GM21619 (cell line): ENCODE results near the gene TCTN1.
"Not testable (repeated sequence)": the region's sequence is repeated elsewhere in the genome, so short reads cannot be mapped to it uniquely, and the experiment has no call there.

Experiments used
- ATAC-seq: cut with Tn5 transposase; IDR thresholded peaks from one replicate; pipeline ENCODE4 v1.9.1; 2021; ENCODE audit not compliant: unreplicated experiment

TCTN1 gene

DNA sequence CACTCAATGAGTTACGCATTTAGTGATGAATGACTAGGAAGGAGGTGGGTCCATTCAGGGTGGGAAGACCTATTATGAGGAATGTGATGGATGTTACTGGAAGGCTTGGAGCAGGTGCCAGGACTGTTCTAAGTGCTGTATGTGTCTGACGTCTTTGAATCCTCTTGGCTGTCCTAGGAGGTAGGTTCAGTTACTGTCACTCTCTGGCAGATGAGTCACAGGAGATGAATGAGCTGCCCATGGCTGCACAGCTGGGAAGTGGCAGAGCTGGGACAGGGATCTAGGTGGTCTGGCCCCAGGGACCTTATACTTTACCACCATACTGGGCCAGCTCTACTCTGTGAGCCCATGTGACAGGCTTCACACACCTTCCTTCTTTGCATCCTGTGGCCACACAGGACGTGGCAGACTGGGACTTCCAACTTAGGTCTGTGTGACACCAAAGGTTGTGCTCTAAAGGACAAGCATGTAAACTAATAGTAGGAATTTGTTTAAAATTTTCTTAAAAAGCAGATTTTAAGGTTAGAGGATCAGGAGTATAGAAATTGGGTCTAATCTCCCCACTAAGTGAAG lies 24.0 kb downstream of the TCTN1 start:
- peak; percentile 46 for ATAC-seq

DNA sequence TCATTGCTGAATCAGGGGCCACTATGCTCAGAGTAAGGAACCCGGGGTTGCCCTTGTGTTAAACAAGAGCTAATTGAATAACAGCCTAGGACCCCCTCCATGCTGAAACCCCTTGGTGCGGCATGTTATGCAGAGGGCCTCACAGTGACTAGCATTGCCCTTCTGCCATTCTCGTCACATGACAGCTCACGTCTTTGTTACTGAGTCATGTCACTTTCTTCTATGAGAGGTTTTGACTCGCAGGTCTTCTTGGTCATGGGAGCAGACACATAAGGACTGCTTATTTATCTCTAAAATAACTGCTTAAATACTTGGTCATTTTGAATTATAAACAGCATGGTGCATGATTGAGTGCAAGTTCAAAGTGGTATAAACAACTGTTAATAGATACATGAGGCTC lies 24.9 kb downstream of the TCTN1 start:
- ATAC-seq = no peak

DNA sequence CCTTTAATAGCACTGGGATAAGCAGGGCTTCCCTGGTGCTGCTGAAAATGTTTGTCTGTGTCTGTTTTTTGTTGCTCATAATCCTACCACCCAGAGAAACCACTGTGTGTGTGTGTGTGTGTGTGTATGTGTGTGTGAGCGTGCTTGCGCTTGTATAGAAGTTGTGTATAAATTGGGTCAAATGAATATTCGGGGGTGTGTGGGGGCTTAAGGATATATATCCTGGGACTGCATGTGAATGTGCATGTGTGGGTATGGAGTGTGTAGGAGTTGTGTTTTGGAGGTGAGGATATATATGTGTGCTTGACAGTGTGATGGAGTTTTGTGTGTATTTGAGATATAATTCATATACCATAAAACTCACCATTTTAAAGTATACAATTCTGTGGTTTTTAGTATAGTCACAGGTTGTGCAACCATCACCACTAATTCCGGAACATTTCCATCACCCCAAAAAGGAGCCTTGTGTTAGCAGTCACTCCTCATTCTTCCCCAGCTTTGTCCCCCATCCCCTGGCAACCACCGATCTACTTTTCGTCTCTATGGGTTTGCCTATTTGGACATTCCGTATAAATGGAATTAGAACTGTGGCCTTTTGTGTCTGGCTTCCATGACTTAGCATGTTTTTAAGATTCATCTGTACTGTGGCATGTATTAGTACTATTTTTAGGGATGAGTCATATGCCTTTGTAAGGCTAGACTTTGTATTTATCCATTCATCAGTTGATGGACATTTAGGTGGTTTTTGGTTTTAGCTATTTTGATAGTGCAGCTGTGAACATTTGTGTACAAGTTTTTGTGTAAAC lies 25.6 kb downstream of the TCTN1 start:
- no peak for ATAC-seq

DNA sequence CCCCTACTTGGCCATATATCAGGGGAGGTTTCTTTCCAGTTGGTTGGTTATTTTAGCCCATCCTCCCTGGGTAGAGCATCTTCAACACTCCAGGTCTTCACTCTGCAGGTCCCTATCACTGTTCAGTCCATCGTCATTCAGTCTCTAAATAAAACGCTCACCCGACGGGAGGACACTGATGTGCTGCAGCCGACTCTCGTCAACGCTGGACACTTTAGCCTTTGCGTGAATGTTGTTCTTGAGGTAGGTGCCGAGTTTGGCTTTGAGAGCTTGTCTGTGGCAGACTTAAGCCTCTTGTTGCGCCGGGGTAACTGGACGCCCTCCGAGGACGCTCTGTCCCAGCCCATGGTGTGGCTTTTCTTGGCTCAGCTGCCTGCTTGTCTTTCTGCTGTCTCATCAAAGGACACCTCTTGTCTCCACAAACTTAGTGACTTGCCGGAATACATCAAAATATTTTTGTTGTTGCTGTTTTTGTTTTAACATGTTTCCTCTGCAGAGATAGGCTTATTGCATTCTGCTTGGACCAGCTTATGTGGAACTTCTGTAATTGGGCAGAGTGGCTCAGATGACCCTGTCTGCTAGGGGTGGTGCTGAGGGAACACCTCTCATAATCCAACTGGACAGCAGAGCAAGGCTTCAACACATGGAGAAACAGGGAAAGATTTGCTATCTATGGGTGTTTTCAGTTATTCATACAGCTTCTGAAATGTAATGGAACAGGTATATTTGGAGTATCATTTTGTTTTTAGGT lies 26.5 kb downstream of the TCTN1 start:
- no peak for ATAC-seq

DNA sequence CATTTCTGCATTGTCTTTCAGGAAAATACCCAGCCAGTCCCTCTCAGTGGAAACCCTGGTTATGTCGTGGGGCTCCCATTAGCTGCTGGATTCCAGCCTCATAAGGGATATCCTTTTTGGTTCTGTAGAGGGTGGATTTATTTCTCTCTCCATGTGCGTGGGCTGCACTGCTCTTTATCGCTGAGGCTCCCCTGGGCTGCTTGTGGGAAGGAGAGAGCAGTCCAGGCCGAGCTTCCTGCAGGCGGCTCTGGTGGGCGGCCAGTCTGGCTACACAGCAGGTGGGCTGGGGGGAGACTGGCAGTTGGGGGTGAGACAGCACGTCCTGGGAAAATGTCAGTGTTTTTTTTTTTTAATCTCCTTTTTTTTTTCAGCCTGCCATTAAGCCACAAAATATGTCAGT lies 27.6 kb downstream of the TCTN1 start:
- no peak for ATAC-seq

DNA sequence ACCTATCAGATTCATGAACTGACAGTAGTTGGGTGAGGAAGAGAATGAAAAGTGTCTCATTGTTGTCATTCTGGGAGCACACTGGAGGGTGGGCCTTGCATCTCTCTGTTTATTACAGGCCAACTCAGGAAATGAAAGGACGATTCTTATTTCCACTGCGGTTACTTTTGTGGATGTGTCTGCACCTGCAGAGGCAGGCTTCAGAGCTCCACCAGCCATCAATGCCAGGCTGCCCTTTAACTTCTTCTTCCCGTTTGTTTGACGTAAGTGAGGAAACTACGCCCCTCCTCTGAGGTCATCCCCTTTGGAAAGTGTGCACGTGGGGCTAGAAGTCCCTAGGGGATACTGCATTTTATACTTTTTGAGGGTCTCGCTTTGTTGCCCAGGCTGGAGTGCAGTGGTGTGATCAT lies 33.7 kb downstream of the TCTN1 start:
- peak; percentile 63 for ATAC-seq

DNA sequence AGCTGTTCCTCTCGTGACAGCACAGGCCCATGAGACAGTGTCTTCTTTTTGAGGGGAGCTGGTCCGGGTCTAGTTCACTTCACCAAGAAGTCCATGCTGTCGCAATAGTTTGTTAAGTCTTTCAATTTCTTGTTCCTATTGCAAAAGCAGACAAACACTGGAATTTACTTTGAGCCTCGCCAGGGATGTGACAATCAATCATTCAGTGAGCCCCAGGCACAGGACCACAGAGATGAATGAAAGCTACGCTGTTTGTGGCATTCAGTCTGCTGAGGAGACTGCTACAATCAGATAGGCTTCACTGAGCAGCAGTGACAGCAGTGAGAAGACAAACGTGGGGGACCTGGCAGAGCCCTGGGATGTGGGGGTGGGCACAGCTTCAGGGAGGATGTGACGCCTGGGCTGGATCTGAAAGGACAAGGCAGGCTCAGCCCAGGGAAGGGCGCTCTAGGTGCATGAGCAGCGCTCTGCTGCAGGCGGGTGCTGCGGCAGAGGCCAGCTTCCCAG lies 35.5 kb downstream of the TCTN1 start:
- ATAC-seq = no peak

DNA sequence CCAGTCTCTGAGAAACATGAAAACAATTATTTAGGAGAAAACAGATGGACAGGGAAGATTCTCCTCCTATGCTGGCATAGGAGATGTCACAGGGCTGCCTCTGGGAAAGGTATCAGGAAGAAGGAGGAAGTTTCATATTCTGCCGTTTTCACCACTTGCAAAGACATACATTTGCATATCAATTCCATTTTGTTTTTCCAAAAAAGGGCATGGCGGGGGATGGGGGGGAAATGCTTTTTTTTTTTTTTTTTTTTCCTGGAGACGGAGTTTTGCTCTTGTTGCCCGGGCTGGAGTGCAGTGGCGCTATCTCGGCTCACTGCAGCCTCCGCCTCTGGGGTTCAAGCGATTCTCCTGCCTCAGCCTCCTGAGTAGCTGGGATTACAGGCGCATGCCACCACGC lies 40.3 kb downstream of the TCTN1 start:
- ATAC-seq = not testable (repeated sequence)

DNA sequence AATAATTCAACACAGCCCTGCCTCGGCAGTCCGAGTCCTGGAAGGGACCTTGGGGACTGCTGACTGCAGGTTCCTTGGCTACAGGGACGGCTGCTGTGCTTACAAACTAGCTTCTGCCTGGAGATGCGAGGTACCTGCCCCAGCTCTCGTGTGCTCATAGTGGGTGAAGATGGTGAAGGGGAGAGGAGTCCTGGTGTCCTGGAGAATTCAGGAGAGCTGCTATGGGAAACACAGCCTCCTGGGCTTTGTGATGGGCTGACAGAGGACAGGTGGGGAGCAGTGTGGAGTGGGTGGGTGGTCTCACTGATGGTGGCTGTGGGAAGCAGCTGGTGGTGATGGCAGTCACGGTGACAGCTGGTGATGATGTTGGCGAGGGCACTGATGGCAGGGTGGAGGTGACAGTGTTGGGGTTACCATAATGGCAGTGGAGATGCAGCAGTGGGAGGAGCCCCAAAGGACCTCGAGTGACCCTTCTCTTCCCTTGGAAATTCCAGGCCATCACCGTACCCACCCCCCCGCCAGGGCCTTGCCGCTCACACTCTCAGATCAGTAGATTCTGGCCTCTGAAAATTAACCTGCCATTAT lies 42.2 kb downstream of the TCTN1 start:
- ATAC-seq = no peak

DNA sequence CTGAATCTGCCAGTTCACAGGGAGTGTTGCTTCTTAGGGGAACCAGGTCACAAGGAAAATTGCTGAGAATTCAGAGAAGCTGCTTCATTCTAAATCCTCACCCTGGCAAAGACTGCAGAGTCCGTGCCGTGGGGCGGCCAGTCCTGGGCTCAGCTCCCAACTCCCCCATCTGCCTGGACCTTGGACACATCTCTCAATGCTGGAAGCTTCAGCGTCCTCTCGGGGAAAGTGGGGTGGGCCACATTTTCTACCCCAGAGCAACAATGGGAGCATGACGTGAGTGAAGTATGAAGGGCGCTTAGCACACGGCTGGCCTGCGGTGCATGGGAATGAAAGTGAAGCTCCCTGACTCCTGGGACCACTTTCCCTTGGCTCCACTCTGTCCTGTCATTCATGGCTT lies 43.8 kb downstream of the TCTN1 start:
- ATAC-seq = no peak

DNA sequence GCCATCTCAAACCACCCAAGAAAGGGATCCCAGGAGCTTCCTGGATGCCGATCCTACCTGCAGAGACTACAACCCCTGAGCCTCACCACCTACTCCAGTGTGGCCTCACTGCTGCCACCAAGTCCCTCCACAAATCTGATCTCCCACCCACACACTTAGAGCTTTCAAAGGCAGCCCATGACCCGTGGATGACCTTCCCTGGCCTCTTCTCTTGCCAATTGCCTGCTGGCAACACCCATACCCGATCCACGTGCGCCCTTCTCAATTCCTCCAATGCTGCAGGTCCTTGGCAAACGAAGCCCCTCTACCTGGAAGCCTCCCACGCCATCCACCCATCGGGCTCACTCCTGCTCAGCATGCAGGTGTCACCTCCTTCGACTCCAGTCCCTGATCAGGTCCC lies 44.3 kb downstream of the TCTN1 start:
- no peak for ATAC-seq

DNA sequence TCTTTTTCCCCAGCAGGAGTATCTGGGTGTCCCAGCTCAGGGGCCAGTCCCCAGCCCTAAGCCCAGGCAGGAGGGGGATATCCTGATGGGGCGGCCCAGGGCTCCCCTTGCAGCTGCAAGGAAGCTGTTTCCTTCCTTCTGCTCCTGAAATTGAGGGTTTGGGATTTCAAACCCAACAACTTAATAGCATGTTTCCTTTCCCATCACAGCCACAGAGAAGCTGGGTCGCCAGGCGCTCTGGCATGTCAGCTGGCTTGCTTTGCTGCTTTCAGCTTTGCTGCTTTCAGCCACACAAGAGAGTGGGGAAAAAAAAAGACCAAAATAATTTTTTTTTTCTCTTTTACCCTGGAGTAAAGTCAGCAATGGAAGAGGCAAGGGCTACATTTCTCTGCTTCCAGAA lies 44.9 kb downstream of the TCTN1 start:
- no peak for ATAC-seq

DNA sequence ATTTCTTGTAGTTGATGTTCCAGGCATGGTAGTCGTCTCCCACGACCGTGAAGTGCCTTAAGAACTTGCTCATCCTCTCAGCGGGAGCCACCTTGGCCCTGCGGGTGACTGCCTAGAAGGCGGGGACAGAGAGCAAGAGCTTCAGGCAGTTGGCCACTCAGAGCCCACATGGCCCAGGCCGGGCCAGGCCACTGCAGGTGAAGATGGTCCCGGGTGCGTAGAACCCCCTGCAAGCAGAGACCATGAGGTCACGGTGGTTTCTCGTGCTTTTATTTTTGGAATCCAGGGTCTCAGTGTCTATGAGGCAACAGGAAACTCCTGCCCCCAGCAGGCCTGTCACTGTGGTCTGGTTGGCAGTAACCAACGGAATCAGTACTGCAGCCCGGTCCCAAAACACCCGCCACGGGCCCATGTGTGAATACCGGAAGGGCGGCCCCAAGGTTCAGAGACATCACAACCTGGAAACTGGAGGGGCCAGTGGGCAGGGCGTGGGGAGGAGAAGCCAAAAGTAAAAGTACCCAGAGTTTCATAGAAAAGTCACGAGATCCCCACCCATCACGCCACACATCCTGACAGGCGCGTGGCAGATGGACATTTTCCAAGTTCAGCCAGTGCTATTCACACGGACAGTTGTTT lies 47.5 kb downstream of the TCTN1 start:
- peak; percentile 85 for ATAC-seq

DNA sequence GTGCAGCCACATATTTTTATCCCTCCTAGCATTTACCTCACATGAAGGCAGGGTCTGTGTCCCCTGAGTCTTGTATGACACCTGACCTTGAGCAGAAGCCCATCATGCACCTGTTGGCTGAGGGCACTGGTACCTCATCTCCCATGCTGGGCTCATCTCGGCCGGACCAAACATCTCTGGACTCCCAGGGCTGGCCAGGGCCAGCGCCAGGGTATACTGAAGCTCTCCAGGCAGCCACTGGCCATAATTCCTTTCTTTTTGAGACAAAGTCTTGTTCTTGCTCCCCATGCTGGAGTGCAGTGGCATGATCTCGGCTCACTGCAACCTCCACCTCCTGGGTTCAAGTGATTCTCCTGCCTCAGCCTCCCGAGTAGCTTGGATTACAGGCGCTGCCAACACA lies 53.0 kb downstream of the TCTN1 start:
- no peak for ATAC-seq

DNA sequence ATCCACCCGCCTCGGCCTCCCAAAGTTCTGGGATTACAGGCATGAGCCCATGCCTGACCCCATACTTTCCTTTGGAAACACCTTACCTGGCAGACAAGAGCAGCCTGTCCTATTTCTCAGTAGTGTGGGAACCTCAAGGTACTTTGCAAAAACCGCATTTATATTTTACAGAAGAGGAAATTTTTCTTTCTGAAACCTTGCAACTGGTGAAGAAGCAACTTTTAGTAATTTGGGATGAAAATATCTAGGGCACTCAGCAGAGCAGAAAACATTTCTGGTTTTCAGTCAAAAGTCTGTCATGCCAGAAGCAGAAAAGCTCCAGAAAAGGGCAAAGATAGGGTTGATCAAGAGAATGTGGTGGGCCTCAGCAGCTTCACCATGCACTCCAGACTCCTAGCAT lies 53.7 kb downstream of the TCTN1 start:
- ATAC-seq = no peak

DNA sequence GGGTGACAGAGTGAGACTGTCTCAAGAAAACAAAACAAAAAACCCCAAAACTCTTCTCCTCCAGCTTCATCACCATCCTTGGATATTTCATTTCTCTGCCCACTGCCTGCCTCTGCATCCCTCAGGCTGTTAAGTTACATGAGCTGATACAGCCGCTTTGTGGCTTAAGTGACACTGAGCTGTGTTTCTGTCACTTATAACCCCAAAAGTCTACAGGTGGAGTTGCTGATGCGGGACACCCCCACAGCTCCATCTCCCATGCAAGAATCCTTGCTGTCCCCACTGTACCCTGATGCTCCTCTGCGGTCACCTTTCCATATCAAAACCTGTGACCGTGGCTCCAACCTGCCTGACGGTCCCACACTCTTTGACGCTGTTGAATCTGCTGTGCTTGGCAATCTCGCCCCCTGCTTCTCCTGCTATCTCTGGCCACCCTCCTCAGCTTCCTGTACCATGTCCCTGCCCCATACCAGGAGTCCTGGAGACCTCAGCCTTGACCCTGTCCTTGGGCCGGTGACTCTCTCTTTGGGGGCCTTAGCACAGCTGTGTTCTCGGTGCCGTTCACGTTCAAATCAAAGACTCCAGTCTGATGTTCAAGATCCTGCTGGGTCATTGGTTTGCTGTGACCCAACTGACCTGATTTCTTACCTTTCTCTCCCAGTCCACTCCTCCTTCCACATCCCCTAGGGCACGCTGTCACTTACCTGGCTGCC lies 54.7 kb downstream of the TCTN1 start:
- no peak for ATAC-seq

DNA sequence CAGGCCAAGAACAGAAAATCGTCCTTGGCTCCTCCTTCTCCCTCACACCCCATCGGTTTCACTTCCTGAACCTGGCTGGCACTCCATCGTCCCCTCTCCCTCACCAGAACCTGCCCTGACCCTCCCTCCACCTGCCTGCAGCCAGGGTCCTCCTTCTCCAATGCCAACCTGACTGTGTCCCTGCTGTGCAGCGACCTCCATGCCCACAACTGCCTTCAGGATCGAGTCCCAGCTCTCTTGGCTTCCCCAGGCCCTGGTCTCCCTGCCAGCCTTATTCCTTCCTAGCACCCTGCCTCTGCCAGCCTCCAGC lies 55.2 kb downstream of the TCTN1 start:
- ATAC-seq = peak; percentile 26

DNA sequence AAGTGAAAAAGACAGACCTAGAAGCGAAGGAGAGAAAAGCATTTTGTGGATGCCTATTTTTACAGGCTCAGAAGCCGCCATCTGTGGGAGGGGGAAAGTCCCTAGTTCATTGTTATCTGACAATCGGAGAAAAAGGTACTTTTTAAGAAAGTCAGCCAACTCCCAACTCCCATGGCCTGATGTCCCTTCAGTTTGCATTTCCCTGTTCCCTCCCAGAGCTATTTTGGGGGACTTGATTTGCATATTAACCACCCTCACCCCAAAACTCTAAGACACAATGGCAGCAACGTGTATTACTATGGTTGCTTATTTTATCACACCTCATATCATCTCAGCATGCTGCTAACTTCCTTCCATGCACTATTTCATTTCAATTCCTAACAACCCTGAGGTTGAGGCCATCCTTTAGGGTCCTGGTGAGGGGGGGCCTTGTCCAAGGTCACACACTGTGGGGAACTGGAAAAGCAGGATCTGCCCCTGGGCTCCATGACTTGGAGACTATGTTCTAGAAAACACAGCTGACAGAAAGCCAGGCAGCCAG lies 56.3 kb downstream of the TCTN1 start:
- ATAC-seq = peak; percentile 57

DNA sequence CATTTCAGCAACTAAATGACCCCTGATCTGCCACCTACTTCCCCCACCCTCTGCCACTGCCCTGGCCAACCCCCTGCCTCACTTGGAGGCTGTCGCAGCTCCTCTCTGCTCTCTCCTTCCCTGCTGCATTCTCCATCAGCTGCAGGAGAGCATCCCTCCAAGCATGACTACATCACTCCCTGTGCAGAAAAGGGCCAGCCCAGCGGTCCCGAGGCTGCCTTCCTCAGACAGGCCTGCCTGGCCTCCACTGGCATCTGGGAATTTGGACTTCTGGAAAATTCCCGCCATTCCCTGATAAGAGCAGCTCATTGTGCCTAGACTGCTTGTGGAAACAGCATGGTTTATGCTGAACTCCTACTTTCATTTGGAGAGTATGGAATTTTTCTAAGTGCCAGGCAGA lies 62.2 kb downstream of the TCTN1 start:
- ATAC-seq = no peak

DNA sequence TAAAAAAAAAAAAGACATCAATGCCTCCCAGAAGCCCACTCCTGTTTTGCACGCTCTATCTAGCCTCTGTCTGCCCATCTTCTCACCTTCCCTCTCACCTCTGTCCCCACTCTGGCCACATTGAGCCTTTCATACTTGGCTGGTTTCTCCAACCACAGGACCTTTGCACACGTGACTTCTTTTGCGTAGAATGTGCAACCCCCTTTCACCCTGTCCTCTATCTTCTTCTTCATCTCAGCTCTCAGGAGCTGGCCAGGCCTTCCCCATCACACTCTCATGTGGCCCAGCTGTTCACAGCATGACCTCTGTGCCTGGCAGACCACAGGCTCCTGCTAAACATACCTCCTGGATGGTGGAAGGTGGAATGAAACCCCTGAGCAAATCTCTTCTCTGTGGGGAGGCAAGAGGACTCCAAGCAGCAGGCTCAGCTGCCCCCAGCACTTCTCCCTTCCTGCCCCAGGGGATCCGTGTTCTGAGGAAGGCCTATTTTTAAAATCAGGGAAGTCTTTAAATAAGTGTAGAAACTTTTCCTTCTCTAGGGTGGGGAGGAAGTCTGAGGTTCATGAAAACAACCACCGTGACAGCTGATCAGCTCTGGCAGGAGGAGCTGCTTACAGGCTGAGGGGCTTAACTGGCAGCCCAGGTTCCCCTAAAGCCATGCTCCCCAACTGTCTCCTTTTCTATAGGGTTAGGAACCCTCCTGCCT lies 63.4 kb downstream of the TCTN1 start:
- peak; percentile 82 for ATAC-seq
